ENCODE results near the gene NKIRAS2. TPM values are rescaled to one million over a fixed set of nuclear protein-coding genes. Genes with fewer than 3 reads are reported as not detected.

The NKIRAS2 gene
- polyA plus RNA-seq, 1 donor from 2014 or later = 60.2 TPM

DNA sequence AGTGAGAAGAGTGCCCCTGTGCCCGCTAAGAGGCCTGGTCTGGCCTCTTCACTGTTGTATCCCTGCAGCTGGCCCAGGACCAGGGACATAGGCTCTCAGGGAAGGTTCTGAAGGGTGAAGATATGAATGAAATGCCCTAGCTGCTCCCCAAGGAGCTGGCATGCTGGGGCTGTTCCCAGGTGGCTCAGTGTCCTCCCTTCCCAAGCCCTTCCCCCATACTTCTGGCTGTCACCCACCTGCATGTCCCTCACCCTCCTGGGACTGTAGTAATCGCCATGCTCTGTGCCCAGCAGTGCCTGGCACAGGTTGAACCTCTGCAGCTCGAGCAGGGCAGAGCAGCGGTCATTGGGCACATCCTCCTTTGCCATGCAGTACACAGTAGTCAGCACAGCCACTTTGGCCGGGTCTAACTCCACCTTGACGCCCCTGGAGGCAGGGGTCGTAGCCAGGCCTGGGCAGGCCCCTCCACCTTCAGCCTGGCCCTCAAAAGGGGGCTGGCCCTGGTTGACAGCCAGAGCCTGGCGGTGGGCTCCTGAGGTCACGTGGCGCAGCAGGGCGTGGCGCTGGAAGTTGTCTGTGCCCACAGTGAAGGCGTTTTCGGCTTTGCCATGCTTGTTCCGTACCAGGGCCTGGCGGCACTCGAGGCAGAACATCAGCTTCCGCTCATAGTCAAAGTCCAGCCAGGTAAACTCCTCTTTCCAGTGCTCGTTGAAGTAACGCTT, 22.9 kb downstream of the NKIRAS2 start:
- no peaks in the 10 kb centered on the region for H3K9me3 ChIP-seq (ENCODE audit: low read length)
- no peak overlapping the region for H3K27ac ChIP-seq (ENCODE audit: low read length)
- no peaks in the 10 kb centered on the region for H4K20me1 ChIP-seq (ENCODE audit: insufficient read depth)
- H3K9ac ChIP-seq (ENCODE audit: low read length) = no peak overlapping the region
- no peaks in the 10 kb centered on the region for H3K27me3 ChIP-seq (ENCODE audit: insufficient read depth, low read depth, low read length)
- no peaks in the 10 kb centered on the region for H3K9me2 ChIP-seq (ENCODE audit: insufficient read depth, low read length)
- no peak overlapping the region for H3K4me3 ChIP-seq (ENCODE audit: low read length)
- no peaks in the 10 kb centered on the region for H3F3A ChIP-seq (ENCODE audit: insufficient read depth, low read length, poor library complexity, severe bottlenecking)
- TF ChIP-seq MXI1 (conservative IDR thresholded peaks at IDR 0.05; ENCODE audit: poor library complexity, severe bottlenecking) = no peak
- TF ChIP-seq EZH2 (IDR thresholded peaks at IDR 0.05; ENCODE audit: borderline replicate concordance, insufficient read depth, low read length, poor library complexity, severe bottlenecking) = no peak
- H2AFZ ChIP-seq (ENCODE audit: low read depth, low read length) = no peak overlapping the region
- H3K79me2 ChIP-seq (replicated peaks; ENCODE audit: insufficient read depth, low read length) = no peaks in the 10 kb centered on the region
- no peak overlapping the region for H3K4me2 ChIP-seq (ENCODE audit: low read length)
- H3K36me3 ChIP-seq (ENCODE audit: insufficient read depth, low read length) = no peaks in the 10 kb centered on the region

GRCh38 chr17:42045719-42046118, 25.8 kb downstream of the NKIRAS2 start:
- no peak overlapping the region for H3K4me2 ChIP-seq (ENCODE audit: low read length)

More at GRCh38 chr17:42045719-42046118, 25.8 kb downstream of the NKIRAS2 start:
- TF ChIP-seq, protein P1, sequence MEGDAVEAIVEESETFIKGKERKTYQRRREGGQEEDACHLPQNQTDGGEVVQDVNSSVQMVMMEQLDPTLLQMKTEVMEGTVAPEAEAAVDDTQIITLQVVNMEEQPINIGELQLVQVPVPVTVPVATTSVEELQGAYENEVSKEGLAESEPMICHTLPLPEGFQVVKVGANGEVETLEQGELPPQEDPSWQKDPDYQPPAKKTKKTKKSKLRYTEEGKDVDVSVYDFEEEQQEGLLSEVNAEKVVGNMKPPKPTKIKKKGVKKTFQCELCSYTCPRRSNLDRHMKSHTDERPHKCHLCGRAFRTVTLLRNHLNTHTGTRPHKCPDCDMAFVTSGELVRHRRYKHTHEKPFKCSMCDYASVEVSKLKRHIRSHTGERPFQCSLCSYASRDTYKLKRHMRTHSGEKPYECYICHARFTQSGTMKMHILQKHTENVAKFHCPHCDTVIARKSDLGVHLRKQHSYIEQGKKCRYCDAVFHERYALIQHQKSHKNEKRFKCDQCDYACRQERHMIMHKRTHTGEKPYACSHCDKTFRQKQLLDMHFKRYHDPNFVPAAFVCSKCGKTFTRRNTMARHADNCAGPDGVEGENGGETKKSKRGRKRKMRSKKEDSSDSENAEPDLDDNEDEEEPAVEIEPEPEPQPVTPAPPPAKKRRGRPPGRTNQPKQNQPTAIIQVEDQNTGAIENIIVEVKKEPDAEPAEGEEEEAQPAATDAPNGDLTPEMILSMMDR (IDR thresholded peaks at IDR 0.05; ENCODE audit: poor library complexity, severe bottlenecking) = no peak
- TF ChIP-seq EZH2 (IDR thresholded peaks at IDR 0.05; ENCODE audit: borderline replicate concordance, insufficient read depth, low read length, poor library complexity, severe bottlenecking) = no peak
- no peak for TF ChIP-seq SMC3 (conservative IDR thresholded peaks at IDR 0.05; ENCODE audit: poor library complexity)
- no peak for TF ChIP-seq RAD21 (conservative IDR thresholded peaks at IDR 0.05)
- no peak for TF ChIP-seq TAF1 (IDR thresholded peaks at IDR 0.05; ENCODE audit: low read depth)
- TF ChIP-seq, protein P2, sequence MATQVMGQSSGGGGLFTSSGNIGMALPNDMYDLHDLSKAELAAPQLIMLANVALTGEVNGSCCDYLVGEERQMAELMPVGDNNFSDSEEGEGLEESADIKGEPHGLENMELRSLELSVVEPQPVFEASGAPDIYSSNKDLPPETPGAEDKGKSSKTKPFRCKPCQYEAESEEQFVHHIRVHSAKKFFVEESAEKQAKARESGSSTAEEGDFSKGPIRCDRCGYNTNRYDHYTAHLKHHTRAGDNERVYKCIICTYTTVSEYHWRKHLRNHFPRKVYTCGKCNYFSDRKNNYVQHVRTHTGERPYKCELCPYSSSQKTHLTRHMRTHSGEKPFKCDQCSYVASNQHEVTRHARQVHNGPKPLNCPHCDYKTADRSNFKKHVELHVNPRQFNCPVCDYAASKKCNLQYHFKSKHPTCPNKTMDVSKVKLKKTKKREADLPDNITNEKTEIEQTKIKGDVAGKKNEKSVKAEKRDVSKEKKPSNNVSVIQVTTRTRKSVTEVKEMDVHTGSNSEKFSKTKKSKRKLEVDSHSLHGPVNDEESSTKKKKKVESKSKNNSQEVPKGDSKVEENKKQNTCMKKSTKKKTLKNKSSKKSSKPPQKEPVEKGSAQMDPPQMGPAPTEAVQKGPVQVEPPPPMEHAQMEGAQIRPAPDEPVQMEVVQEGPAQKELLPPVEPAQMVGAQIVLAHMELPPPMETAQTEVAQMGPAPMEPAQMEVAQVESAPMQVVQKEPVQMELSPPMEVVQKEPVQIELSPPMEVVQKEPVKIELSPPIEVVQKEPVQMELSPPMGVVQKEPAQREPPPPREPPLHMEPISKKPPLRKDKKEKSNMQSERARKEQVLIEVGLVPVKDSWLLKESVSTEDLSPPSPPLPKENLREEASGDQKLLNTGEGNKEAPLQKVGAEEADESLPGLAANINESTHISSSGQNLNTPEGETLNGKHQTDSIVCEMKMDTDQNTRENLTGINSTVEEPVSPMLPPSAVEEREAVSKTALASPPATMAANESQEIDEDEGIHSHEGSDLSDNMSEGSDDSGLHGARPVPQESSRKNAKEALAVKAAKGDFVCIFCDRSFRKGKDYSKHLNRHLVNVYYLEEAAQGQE (IDR thresholded peaks at IDR 0.05; ENCODE audit: borderline replicate concordance) = no peak
- TF ChIP-seq POLR2AphosphoS5 (IDR thresholded peaks at IDR 0.05) = no peak
- TF ChIP-seq EP300 (conservative IDR thresholded peaks at IDR 0.05; ENCODE audit: poor library complexity, severe bottlenecking) = no peak
- no peak for TF ChIP-seq MXI1 (conservative IDR thresholded peaks at IDR 0.05; ENCODE audit: poor library complexity, severe bottlenecking)
- no peak overlapping the region for H3K9ac ChIP-seq (ENCODE audit: low read length)
- no peaks in the 10 kb centered on the region for H3F3A ChIP-seq (ENCODE audit: insufficient read depth, low read length, poor library complexity, severe bottlenecking)
- H3K36me3 ChIP-seq (ENCODE audit: insufficient read depth, low read length) = no peaks in the 10 kb centered on the region
- no peaks in the 10 kb centered on the region for H3K79me2 ChIP-seq (replicated peaks; ENCODE audit: insufficient read depth, low read length)
- no peak overlapping the region for H3K4me3 ChIP-seq (ENCODE audit: low read length)
- H2AFZ ChIP-seq (ENCODE audit: low read depth, low read length) = no peak overlapping the region
- H3K9me2 ChIP-seq (ENCODE audit: insufficient read depth, low read length) = no peaks in the 10 kb centered on the region
- H3K27me3 ChIP-seq (ENCODE audit: insufficient read depth, low read depth, low read length) = peaks cover under 1% of the 10 kb centered on the region
- no peaks in the 10 kb centered on the region for H4K20me1 ChIP-seq (ENCODE audit: insufficient read depth)
- no peaks in the 10 kb centered on the region for H3K9me3 ChIP-seq (ENCODE audit: low read length)
- H3K27ac ChIP-seq (ENCODE audit: low read length) = no peak overlapping the region

All from neural cell (in vitro differentiated cells).